EL (cell line): ENCODE results near the gene ZNF397.

Source experiments
- DNase-seq: peaks from one replicate; pipeline ENCODE4 v3.0.0-alpha.2; 2016

ZNF397 gene

DNA sequence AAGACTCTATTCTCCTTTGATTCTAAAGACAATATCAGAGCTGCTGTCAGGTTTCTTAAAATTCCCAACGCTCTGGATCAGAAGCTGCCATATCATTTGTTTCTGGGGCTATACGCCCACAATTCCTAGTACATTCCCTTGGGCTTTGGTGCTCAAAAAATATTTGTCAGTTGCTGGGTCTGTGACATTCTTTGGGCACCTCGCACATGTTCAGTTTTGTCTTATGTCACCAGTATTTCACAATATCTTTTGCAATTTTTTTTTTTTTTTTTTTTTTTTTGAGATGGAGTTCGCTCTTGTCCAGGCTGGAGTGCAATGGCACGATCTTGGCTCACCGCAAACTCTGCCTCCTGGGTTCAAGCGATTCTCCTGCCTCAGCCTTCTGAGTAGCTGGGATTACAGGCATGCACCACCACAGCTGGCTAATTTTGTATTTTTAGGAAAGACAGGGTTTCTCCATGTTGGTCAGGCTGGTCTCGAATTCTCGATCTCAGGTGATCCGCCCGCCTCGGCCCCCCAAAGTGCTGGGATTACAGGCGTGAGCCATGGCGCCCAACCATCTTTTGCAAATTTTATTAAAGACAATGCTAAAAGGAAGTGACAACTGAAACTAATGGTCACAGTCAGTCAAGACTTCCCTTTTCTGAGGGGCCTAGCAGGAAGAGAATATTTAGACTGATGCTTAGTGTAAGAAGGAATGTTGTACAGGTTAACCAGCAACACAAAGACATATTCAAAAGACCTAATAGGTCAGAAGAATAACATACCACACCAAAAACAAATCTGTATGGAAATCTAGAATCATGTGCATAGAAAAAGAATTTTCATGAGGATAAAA is 6.8 kb downstream of the ZNF397 start:
- DNase-seq = no peak

- no peak for DNase-seq
Observed at GRCh38 chr18:35248429-35248828, 7.6 kb downstream of the ZNF397 start.

DNA sequence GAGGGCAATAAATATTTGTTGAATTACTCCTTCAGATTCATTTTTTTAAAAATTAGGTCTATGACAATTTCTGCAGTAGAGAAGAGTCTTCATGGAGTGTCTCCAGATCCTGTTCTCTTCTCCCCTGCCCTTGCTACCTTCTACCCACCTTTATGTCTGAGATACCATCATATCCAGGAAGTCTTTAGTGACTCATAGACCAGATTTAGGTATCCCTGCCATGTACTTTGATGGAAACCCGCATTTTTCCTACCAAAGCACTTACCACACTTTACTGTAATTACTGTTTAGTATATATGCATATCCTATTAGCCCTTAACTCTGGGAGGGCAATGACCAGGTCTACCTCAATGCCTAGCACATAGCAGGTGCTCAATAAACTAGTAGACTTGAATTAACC is 11.6 kb downstream of the ZNF397 start:
- no peak for DNase-seq

GRCh38 chr18:35253655-35254287 is 12.9 kb downstream of the ZNF397 start:
- DNase-seq = no peak

- no peak for DNase-seq
Observed at GRCh38 chr18:35256947-35257346, 16.1 kb downstream of the ZNF397 start.

- DNase-seq = no peak
Observed at GRCh38 chr18:35264409-35264808, 23.6 kb downstream of the ZNF397 start.

DNA sequence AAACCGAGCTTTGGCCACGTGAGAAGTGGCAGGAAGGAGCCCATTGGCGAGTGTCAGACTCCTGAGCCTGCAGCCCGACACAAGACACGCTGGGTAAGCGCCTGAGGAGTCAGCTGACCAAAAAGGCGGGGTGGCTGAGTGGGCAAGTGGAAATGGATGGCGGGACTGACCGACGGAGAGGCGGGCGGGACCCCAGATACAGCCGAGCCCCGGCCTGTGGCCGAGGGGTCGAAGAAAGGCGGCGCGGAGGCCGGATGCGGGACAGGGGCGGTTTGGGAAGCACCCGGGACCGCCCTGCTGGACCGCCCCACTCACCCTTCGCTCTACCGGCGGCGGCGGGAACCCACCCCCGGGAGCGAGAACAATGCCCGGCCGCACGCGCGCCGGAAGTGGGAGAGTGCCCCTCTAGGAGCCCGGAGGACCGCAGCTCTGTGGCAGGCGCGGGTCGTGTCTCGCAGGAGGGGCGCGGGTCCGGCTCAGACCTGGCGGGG is 26.4 kb downstream of the ZNF397 start:
- DNase-seq = no peak

DNA sequence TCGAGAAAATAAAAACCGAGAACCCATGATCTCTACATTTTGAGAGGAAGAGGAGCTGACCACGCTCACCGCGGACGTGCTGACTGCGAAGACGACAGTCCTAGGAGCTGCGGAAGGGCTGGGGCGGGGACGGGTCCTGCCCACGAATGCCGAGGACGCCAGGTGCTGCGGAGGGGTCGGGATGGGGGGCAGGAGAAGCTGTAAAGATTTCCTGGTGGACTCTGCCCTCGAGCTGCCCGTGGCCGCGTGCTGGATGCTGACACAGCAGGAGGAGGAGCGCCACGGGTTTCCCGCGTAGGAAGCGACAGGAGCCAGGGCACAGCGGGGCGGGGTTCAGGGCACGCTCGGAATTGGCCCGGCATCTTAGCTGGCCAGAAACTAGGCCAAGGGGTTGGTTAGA is 27.0 kb downstream of the ZNF397 start:
- DNase-seq = no peak

DNA sequence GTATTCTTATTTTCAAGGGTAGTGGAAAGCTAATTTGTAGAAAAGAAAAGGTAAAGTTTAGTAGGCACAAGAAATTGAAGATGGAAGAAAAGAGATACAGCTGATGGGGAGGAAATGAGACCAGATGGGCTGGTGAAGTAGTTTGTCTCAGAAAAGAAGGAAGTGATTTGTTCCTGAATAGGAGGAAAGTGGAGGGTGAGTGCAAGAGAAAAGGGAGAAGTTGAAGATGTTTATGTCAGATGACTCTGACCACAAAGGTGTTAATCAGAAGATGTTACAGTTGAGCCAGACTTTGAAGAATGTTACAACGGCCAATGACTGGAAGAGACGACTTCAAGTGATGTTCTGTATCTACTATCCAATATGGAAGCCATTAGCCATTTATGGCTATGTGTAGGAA is 28.0 kb downstream of the ZNF397 start:
- DNase-seq = no peak

- DNase-seq = no peak
Observed at GRCh38 chr18:35271656-35272055, 30.8 kb downstream of the ZNF397 start.

DNA sequence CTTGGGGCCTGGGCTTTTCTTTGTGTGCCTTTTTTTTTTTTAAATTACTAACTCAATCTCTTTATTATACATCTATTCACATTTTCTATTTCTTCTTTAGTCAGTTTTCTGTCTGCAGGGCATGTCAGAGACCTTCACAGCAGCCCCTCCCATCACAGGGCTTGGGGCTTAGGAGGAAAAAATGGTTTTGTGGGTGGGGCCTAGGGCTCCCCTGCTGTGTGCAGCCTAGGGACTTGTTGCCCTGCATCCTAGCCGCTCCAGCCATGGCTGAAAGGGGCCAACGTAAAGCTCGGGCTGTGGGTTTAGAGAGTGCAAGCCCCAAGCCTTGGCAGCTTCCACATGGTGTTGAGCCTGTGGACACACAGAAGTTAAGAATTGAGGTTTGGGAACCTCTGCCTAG is 35.4 kb downstream of the ZNF397 start:
- no peak for DNase-seq

GRCh38 chr18:35277633-35278032 is 36.8 kb downstream of the ZNF397 start:
- no peak for DNase-seq

- DNase-seq = no peak
Observed at GRCh38 chr18:35278085-35278484, 37.3 kb downstream of the ZNF397 start.

DNA sequence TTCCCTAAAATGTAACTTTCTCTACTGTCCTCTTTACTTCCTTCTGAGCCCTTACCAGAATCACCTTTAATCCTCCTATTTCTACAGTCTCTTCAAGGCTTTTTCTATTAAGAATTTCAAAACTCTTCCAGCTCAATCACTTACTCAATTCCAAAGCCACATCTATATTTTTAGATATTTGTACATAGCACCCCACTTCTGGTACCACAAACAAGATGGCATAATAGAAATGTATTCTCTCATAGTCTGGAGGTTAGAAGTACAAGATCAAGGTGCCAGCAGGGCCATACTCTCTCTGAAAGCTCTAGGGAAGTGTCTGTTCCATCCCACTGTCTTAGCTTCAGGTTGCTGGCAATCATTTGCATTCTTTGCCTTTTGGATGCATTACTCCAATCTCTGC is 38.1 kb downstream of the ZNF397 start:
- DNase-seq = no peak

- DNase-seq = peak; percentile 94
Observed at GRCh38 chr18:35282353-35282752, 41.5 kb downstream of the ZNF397 start.

DNA sequence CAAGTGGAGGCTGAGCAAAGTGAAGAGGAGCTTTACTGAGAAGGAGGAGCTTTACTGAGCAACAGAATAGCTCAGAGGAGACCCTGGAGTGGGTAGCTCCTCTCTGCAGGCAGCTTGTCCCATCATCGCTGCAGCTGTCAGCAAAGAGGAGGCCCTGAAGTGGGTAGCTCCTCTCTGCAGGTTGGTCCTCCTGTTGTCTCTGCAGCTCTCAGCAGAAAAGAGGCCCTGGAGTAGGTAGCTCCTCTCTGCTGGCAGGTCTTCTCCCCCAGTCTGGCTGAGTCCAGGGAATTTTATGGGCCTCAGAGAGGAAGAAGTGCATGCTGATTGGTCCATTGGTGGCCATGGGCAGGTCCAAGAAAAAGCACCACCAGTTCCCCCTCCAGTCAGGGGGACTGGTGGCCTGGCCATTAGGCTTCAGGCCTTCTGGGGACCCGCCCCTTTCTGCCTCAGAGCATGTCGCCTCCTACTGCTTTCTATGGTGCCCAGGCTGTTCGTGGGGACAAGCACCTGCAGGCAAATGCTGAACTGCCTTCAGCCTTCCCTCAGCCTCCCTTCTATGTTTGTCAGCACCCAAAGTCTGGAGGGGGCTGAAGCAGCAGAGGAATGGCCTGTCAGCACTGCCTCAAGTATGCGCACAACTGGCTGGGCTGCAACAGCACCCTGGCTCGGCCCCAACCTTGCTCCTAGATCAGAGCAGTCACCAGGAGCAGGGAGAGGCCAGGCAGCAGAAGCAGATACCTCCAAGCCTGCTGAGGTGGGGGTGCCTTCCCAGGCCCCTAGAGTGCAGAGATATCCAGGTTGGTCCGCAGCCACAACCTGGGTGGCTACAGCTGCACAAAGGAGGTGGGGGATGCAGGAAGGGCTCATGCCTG is 43.3 kb downstream of the ZNF397 start:
- DNase-seq = no peak

DNA sequence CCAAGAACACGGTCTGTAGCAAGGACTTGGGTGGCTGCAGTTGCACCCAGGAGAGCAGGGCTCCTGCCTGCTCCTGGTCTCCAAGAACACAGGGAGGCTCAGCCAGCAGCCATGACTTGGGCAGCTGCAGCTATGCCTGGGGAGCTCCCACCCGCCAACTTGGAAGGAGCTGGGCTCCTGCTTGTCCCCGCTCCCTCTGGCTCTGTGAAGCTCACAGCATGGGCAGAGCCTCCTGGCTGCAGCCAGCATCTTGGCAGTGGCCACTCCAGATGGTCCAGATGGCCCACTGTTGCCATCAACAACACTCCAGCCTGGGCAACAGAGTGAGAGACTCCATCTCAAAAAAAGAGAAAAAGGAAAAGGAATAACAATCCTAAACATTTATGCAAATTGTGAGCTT is 44.0 kb downstream of the ZNF397 start:
- no peak for DNase-seq

DNA sequence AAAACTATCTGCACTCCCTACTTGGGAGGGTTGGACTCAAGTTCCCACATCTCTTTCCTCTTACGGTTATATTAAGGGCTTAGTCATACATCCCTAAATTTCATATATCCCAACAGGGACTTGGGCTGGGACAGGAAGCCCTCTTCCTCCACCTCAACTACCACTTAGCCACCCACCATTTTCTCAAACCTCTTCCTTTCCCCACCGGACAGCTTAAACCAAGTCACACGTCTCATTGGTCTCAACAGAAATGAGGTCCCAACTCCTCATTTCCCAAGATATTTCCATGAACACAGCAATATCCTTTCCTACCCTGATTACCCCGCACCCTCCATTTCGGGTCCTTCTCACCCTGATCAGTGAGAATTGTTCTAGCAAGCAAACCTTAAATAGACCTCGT is 48.5 kb downstream of the ZNF397 start:
- DNase-seq = peak; percentile 41

DNA sequence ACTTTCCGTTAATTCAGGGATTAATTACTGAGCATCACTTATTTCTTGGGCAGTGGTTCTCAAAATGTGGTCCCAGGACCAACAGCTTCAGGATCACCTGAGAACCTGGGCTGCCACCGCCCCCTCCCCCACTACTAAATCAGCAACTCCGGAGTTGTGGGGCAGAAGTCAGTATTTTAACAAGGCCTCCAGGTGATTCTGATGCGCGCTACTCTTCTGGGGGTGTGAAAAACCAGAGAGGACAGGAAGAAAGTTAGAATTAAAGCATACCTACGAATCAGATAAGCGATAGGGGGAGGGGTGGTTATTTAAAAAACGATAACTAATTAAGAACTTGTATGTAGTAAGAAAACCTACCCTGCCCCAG is 48.9 kb downstream of the ZNF397 start:
- DNase-seq = no peak

DNA sequence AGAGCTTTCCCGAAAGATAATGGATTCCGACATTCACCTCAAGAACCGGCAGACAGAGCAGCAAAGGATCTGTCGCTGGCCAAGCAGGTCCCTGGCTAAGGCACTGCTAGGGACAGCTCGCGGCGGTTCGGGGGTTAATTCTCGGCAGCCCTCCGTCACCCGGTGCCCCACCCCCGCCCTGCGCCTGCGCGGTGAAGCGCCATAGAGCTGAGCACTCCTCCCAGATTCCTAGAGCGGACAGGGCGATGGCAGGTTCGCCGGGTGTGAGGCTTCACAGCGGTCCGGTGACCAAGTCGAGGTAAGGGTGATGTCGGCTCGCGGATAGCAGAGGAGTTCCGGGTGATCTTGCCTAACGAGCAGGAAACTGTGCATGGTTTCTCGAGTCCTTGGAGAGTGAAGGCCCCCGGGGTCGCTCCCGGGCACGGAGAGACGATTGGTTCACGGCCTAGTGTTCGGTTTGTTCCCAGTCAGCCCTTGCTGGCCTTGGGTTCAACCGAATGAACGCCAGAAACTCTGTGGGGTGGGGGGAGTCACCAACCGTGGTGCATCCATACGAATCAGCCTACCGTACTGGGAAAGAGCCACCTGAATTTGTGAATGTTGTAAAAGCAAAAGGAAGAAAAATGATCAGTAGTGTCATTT is 49.4 kb downstream of the ZNF397 start, which contains the start of gene ZSCAN30:
Gene ZSCAN30 (minus strand): TSS at position 136 of the 642 bp plus-strand sequence. CDS start 25,877 bp downstream, outside the sequence.
- peak; percentile 94 for DNase-seq

GRCh38 chr18:35291166-35291565 is 50.3 kb downstream of the ZNF397 start:
- no peak for DNase-seq

- DNase-seq = no peak
Observed at GRCh38 chr18:35296060-35296459, 55.2 kb downstream of the ZNF397 start.

GRCh38 chr18:35303610-35304009 is 62.8 kb downstream of the ZNF397 start:
- no peak for DNase-seq
